Heart right ventricle (tissue), 16 donors: ENCODE results near the gene MFAP2. TPM values are rescaled to one million over a fixed set of nuclear protein-coding genes. Genes with fewer than 3 reads are reported as not detected.
A peak's percentile ranks its signal among the peaks of the same experiment; 100 is the strongest.

Source experiments
- ATAC-seq, 8 donors: fragments of 200-7000 bp; cut with Tn5 transposase; one replicate each; pipeline ENCODE4 v1.9.1; 2020; ENCODE audit warnings: mild to moderate bottlenecking in 8 of 8, moderate library complexity in 8 of 8, moderate number of reproducible peaks in 1 of 8
- DNase-seq, 2 donors: peaks; one replicate each; pipeline ENCODE4 v3.0.0-alpha.2; 2020
- H3K27ac ChIP-seq, 10 donors: fragments of 200-600 bp; sonication (generic) in 2 of 10; one replicate each; pipeline versions ENCODE4 v1.5.0 to v1.8.0; 2020 to 2022; ENCODE audit warnings: mild to moderate bottlenecking in 3 of 10
- H3K27me3 ChIP-seq, 7 donors: fragments of 200-600 bp; one replicate each; pipeline ENCODE4 v1.8.0; 2021 to 2022; ENCODE audit warnings: mild to moderate bottlenecking in 2 of 7
- H3K36me3 ChIP-seq, 9 donors: fragments of 200-600 bp; sonication (generic) in 1 of 9; one replicate each; pipeline versions ENCODE4 v1.5.0 to v1.8.0; 2020 to 2022; ENCODE audit warnings: mild to moderate bottlenecking in 2 of 9
- H3K4me1 ChIP-seq, 9 donors: fragments of 200-600 bp; sonication (generic) in 1 of 9; one replicate each; pipeline versions ENCODE4 v1.5.0 to v1.8.0; 2020 to 2022; ENCODE audit warnings: mild to moderate bottlenecking in 4 of 9
- H3K4me3 ChIP-seq, 10 donors: fragments of 200-600 bp; sonication (generic) in 2 of 10; one replicate each; pipeline versions ENCODE4 v1.5.0 to v1.8.0; 2020 to 2022; ENCODE audit warnings: mild to moderate bottlenecking in 7 of 10, moderate library complexity in 2 of 10
- H3K9me3 ChIP-seq, 11 donors: fragments of 200-600 bp in 10 of 11; sonication (generic) in 2 of 11; one replicate each; pipeline versions ENCODE4 v1.5.0 to v1.8.0; 2013 to 2022; ENCODE audit warnings: mild to moderate bottlenecking in 2 of 11, control low read depth in 1 of 11, moderate library complexity in 1 of 11
- CTCF ChIP-seq, 9 donors: fragments of 200-600 bp; sonication (generic) in 2 of 9; IDR thresholded peaks; one replicate each; pipeline versions ENCODE4 v1.5.0 to v1.8.0; 2021 to 2022; ENCODE audit warnings: antibody characterized with exemption in 9 of 9, mild to moderate bottlenecking in 5 of 9, moderate library complexity in 1 of 9
- WGBS, 2 donors: extraction: QIAGEN DNeasy Blood & Tissue Kit; methylation state at CpG; one replicate each; pipeline ENCODE4 v1.1.7; 2013; ENCODE audit warnings: inconsistent platforms in 1 of 2; 5-methylcytosine and 5-hydroxymethylcytosine counted together
- intact Hi-C, 10 donors: fragments of 100-400 bp; cut with DNase I; formaldehyde crosslinking; loops; one replicate each; pipeline versions ENCODE4 v1.11.1 to v1.14.2; 2022
- polyA plus RNA-seq, 2 donors: library from polyadenylated mRNA; stranded (reverse); fragments of 200-250 nt; gene quantifications; one replicate each; pipeline ENCODE4 v1.2.3, GENCODE V29; 2013
- total RNA-seq, 10 donors: library from RNA; stranded (reverse); fragmentation: NEBNext Ultra II Directional in 3 of 10; extraction: Animal tissue kit (Norgen Biotek cat#: 25700) in 3 of 10; gene quantifications; one replicate each; pipeline versions ENCODE4 v1.2.1 to v1.2.4, GENCODE V29; 2021 to 2023
- donor health status: Arrhythmogenic right ventricular cardiomyopathy.
- donor health status: ischemic (EF 13 %, LVEDD 7.1; RV severe dilation, severe dysfunction).
- donor health status: healthy with polysubstance abuse.
- donor health status: DM: no; HTN: yes; CAD: no.
- donor health status: DM: no; HTN: no; CAD: no.
- donor health status: ischemic (EF 25% LVEDD 6.9; RV normal size, moderate dysfunction).
- donor health status: ischemic (EF 25% LVEDD 5.7; RV mildly dilated, moderate dysfunction).
- donor health status: healthy.
- donor health status: DM: yes; HTN: yes; CAD: no.
- donor health status: Ischemic cardiomyopathy.
- donor health status: ischemic (EF 35%, LVEDD 5.7; RV mildly dilated, moderate dysfunction).
- donor health status: nonischemic (EF 11% LVEDD 7.7; RV severe dilation, severe dysfunction).
- donor health status: DM: yes; HTN: yes; CAD: no.
- donor health status: PGD.
- donor health status: ischemic (EF 29% LVEDD 5.4; RV normal size, mild dysfunction).
- donor health status: nonischemic (EF 23%, LVEDD 6.1; RV moderate dilation, normal function).

MFAP2 gene
- total and polyA plus RNA-seq, 12 donors: 1.3 to 10.5 (median 2.5) TPM

- intact Hi-C loops: no loop called here
- H3K9me3 ChIP-seq: no peaks in the 10 kb centered on the region
- H3K36me3 ChIP-seq: peaks cover 0 to 62% (median 13%) of the 10 kb centered on the region in 9 donors
- H3K27ac ChIP-seq: no peak overlapping the region
- ATAC-seq (no peak), DNase-seq (no peak)
- 90 to 91% methylated on average over 22 to 23 of the region's 23 CpGs for WGBS, 2 donors
- no peak for TF ChIP-seq CTCF (IDR thresholded peaks at IDR 0.05)
- peaks cover 0 to 9% (median 0%) of the 10 kb centered on the region in 9 donors for H3K4me1 ChIP-seq
- H3K4me3 ChIP-seq: no peak overlapping the region
- peaks cover 0 to 6% (median 0%) of the 10 kb centered on the region in 7 donors for H3K27me3 ChIP-seq
Observed at GRCh38 chr1:16986560-16986959, 6.1 kb upstream of the MFAP2 start.

- H3K27ac ChIP-seq: no peak overlapping the region
- peaks cover 0 to 57% (median 13%) of the 10 kb centered on the region in 9 donors for H3K36me3 ChIP-seq
- TF ChIP-seq CTCF (IDR thresholded peaks at IDR 0.05): no peak
Observed at GRCh38 chr1:16986113-16986512, 5.7 kb upstream of the MFAP2 start.

GRCh38 chr1:16984717-16985116 lies 4.3 kb upstream of the MFAP2 start:
- intact Hi-C loops: no loop called here
- H3K4me3 ChIP-seq: no peak overlapping the region
- peaks cover 1 to 16% (median 4%) of the 10 kb centered on the region in 9 donors for H3K4me1 ChIP-seq
- H3K36me3 ChIP-seq: peaks cover 0 to 43% (median 13%) of the 10 kb centered on the region in 9 donors
- peak overlapping the region in 1 of 10 donors; percentile 10 for H3K27ac ChIP-seq
- H3K9me3 ChIP-seq: no peaks in the 10 kb centered on the region
- ATAC-seq: peak; percentile 27 to 85 (median 52)
- WGBS, 2 donors: 39 to 54% methylated on average over 7 of the region's 7 CpGs
- no peak for TF ChIP-seq CTCF (IDR thresholded peaks at IDR 0.05)
- H3K27me3 ChIP-seq: peaks cover 0 to 24% (median 6%) of the 10 kb centered on the region in 7 donors
- peak; percentile 48 to 60 for DNase-seq

More at GRCh38 chr1:16986113-16986512, 5.7 kb upstream of the MFAP2 start:
- Histone ChIP-seq H3K4me1 (peaks cover 0 to 9% (median 0%) of the 10 kb centered on the region in 9 donors), H3K27me3 (peaks cover 0 to 10% (median 0%) of the 10 kb centered on the region in 7 donors), H3K4me3 (no peak overlapping the region), H3K9me3 (no peaks in the 10 kb centered on the region)
- intact Hi-C loops: no loop called here
- ATAC-seq (peak in 2 of 8 donors; percentile 6 to 21), DNase-seq (no peak)
- 91 to 93% methylated on average over 19 of the region's 19 CpGs for WGBS, 2 donors

- Histone ChIP-seq H3K27me3 (peaks cover 0 to 35% (median 9%) of the 10 kb centered on the region in 7 donors), H3K27ac (no peak overlapping the region), H3K9me3 (no peaks in the 10 kb centered on the region), H3K4me1 (peaks cover 7 to 27% (median 14%) of the 10 kb centered on the region in 9 donors), H3K4me3 (no peak overlapping the region), H3K36me3 (peaks cover 0 to 32% (median 13%) of the 10 kb centered on the region in 9 donors)
- DNase-seq (no peak), ATAC-seq (no peak)
- 97 to 98% methylated on average over 4 of the region's 4 CpGs for WGBS, 2 donors
- intact Hi-C loops: no loop called here
- no peak for TF ChIP-seq CTCF (IDR thresholded peaks at IDR 0.05)
Observed at GRCh38 chr1:16983649-16984048, 3.2 kb upstream of the MFAP2 start.
